ENCODE results near the gene IFNG-AS1.

The IFNG-AS1 gene

DNA sequence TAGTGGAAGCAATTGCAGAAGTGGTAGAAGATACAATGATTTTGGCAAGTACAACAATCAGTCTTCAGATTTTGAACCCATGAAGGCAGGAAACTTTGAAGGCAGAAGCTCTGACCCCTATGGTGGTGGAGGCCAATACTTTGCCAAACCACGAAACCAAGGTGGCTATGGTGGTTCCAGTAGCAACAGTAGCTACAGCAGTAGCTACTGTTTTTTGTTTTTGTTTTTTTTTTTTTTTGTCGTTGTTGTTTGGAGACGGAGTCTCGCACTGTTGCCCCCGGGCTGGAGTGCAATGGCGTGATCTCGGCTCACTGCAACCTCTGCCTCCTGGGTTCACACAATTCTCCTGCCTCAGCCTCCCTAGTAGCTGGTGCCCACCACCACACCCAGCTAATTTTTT lies 47.4 kb downstream of the IFNG-AS1 start:
- DNase-seq (ENCODE audit: low spot score): no peak

DNA sequence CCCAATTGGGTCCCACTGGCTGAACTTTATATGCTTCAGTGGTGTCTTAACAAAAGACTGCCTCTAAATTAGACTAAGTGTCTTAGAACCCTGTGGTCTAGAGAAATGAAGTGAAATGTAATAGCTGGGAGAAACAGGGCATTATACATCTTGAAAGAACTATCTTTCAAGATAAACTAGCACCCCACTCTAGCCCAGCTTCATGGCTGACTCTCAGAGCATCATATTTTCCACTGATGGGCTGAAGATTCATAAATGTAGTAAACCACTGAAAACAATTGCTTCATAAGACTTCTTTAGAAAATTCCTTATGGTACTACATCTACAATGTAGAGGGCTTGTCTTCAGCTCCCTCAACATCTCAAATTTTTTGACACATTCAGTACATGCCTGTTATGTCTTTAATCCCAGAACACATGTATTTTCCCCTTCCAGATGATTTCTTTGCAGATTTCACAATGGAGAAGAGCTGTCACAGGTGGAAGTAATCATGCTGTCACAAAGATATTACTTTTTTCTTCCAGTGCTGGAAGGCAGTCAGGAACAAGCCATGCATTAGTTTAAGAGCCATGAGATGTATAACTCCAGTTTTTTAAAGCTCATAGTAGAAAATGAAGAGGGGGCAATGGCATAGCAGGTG lies 48.5 kb downstream of the IFNG-AS1 start:
- no peak for DNase-seq (ENCODE audit: low spot score)

DNA sequence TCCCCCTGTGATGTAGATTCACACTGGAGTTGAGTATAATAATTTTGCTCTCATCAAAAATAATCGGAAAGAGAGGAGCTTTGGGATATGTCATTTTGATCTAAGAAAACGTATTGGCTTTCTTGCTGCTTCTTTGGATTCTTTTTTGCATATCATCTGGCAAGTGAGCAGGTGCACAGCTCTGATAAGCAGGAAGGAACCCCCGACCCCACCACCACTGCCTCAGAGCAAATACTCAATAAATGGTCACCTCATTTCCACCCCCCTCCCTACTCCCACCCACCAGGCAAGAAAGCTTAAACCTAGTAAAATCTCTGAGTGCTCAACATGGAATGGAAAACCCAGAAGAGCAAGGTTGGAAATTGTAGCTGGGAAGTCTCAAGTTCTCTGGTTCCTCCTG lies 49.4 kb downstream of the IFNG-AS1 start:
- DNase-seq (ENCODE audit: low spot score): no peak

DNA sequence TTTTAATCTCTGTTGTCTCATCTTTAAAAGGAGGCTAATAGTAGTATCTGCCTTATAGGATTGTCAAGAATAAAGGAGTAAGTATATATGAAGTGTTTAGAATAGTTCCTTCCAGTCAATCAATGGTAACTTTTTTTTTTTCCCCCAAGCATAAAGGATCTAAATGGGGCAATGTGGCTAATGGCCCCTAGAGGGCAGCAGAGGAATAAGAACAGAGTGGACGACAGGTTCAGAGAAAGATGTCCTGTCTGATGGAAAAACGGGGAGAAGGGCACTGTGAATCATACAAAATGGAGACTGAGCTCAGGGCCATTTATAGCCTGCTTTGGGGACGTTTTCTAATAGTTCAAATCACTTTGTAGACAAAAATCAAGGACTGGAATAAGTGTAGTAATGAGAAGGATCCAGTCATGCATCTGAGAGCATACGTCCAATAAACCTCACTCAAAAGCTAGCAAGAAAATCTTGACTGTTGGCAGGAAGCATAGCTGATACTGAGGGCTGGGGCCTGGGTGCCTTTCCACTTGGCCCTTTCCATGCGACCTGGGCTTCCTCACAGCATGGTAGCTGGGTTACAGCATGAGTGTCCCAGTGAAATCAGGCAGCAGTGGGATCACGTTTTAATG lies 51.3 kb downstream of the IFNG-AS1 start:
- DNase-seq (ENCODE audit: low spot score): peak; percentile 87

DNA sequence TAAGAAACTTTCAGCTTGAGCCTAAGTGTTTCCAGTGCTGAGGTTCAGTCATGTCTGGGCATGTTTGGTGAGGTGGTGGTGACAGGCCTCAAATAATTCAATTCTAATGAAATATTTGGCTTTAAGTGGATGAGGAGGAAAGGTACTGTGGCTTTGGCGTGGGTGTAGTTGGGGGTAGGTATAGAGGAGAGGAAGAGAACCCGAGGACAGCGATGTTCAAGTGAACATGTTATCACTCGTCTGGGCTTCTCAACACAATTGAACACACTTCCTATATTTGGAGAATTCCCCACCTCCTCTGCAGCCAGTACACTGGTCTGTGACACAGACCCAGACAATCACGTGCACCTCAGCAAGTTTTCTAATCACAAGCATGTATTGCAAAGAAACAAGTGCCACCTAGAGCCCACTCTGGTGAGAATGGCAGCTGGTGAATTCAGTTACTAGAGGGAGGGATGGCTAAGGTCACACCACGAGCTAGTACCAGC lies 53.0 kb downstream of the IFNG-AS1 start:
- DNase-seq (ENCODE audit: low spot score): peak; percentile 30

DNA sequence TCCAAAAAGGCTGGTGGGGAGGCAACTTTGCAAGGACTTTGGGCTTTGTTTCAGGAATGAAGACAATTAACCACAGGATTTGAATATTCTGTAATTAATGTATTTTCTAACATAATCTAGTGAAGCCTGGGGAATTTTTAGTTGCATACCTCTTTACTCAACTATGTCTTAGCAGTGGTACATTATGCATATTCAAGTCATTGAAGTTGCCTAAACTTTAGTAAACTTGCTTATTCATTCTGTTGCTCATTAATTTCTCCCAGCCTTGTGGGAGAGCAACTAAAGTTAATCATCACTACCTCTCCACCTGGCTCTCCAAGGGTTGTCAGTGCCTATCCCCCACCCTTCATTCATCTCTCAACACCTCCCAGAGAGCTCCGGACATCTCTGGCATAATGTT lies 54.2 kb downstream of the IFNG-AS1 start:
- DNase-seq (ENCODE audit: low spot score): no peak

DNA sequence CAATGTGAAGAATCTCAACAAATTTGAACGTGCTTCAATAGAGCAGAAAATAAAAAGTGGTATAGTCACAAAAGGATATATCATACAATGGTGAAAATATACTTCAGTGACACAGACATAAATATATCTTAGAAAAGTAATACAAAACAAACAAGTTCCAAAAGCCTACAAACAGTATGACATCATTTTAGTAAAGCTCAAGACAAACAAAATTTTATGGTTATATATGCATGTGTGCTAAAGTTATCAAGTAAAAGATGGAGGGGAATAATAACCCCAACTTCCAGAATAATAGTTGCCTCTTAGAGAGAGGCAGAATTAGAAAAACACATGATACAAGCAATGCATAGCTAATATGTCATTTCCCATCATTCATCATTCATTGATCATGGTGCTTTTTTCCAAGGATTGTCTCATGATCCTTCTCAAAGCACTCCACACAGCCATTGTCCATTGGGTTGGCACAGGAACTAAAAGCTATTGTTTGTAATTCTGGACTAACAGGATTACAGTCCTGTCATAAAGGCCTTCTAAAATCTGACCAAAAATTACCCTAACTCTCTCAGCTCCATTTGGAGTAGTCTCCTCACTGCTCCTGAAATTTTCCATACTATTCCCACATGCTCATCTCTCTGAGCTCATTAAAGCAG lies 59.5 kb downstream of the IFNG-AS1 start:
- DNase-seq (ENCODE audit: low spot score): no peak

DNA sequence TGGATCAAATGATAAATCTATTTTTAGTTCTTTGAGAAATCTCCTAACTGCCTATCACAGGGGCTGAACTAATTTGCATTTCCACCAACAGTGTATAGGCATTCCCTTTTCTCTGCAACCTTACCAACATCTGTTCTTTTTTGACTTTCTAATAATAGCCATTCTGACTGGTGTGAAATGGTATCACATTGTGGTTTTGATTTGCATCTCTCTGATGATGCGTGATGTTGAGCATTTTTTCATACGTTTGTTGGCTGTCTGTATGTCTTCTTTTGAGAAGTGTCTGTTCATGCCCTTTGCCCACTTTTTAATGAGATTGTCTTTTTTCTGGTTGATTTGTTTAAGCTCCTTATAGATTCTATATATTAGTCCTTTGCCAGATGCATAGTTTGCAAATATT lies 67.1 kb downstream of the IFNG-AS1 start:
- no peak for DNase-seq (ENCODE audit: low spot score)

DNA sequence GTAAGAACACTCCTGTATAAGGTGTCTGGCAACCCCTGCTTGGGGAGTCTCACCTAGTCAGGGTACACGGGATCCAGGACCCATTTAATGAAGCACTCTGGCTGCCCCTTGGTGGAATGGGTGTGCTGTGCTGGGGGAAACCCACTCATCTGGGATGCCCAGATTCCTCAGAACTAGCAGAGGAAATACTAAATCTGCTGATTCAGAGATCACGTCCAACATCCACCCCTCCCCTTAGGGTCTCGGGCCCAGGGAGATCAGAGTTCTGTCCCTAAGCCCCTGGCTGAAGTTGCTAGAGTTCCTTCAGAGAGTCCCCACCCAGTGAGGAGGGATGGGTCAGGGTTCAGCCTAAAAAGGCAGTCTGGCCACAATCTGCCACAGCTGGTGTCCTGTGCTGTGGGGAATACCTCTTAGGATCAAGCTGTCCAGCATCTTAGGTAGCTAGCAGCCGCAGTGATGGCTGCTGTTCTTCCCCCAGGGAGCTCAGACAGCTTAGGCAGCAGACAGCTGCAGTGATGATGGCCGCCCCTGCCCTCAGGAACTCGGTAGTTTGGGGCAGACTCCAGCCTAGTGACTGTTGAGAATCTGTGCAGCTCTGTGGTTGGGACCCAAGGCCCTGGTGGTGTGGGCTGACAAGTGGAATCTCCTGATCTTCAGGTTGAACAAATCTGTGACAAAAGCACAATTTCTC lies 74.8 kb downstream of the IFNG-AS1 start:
- no peak for DNase-seq (ENCODE audit: low spot score)

DNA sequence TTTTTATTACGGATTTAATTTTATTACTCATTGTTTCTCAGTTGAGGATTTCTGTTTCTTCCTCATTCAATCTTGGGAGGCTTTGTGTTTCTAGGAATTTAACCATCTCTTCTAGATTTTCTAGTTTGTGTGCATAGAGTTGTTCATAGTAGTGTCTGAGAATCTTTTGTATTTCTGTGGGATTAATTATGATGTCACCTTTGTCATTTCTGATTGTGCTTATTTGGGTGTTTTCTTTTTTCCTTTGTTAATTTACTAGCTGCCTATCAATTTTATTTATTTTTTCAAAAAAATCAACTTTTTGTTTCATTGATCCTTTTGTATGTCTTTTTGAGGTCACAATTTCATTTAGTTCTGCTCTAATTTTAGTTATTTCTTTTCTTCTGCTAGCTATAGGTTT lies 75.9 kb downstream of the IFNG-AS1 start:
- DNase-seq (ENCODE audit: low spot score): no peak

DNA sequence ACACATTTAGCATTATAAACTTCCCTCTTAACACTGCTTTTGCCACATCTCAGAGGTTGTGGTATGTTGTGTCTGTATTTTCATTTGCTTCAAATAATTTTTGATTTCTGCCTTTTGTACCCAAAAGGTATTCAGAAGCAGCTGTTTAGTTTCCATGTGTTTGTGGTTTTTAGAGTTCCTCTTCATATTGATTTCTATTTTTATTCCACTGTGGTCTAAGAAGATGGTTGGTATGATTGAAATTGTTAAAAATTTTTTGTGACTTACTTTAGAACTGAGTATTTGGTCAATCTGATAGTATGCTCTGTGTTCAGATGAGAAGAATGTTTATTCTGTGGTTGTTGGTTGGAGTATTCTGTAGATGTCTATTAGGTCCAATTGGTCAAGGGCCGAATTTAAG lies 76.4 kb downstream of the IFNG-AS1 start:
- no peak for DNase-seq (ENCODE audit: low spot score)

DNA sequence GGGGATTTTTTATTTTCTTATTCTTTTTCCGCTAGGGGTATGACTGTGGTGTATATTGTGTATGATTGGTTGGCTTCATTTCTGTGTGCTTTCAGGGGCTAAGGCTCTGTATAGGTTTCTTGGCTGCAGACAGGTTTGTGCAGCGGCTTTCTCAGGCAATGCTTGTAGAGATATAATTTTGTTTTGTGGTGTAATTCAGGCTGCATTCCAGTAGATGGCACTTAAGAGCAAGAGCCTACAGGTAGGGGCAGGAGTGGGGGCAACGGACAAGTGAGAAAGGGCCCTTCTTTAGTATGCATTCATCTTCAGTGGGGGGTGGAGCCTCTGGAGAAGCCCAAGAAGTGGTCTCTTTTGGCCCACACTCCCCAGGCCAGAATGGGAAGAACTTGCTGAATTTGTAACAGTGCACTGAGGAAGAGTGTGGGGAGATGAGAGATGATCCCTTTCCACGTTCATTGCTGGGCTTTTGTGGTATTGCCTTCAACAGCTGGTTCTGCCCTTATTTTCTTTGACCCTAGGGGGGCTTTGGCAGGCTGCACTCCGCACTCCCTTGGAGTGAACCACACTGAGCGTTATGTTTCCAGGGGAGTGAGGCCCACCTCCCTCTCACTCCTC lies 78.6 kb downstream of the IFNG-AS1 start:
- no peak for DNase-seq (ENCODE audit: low spot score)

DNA sequence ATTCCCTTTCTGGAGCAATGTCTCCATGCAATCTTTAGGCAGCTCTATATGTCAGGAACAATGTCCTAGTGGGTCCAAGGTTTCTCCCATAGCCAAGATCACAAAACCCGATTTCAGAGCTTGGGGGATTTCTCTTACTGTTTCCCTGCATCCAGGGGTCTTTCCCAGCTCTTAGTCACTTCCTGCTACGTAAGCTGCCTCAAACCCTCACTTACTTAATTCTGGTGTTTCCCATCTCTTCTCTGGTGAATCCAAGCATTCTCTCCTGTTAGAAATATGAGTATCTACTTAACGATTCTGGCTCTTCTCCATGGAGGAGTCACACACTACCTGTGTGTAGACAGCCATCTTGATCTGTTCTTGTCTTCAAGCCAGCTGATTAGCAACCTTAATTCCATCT lies 80.0 kb downstream of the IFNG-AS1 start:
- DNase-seq (ENCODE audit: low spot score): no peak

Small RNAs within 50 kb of the gene (small RNA-seq; reads per million reads assigned to genes)
- gene AC005294.1 (0 reads per million in 2 experiments), gene RPL39P28 (0 reads per million in 2 experiments)

Data from SK-N-DZ (cell line).